NCI-H526 (cell line): ENCODE data around the gene SYF2.

Experiments used
- DNase-seq, 2 experiments: peaks; one replicate each; lab custom pipeline; 2025; lab: John Stamatoyannopoulos, UW

SYF2 gene

GRCh38 chr1:25184001-25184762, 48.1 kb downstream of the SYF2 start:
- DNase-seq, result no peak

GRCh38 chr1:25183126-25183980, 48.9 kb downstream of the SYF2 start:
- DNase-seq, result no peak

- DNase-seq, result no peak
Observed at GRCh38 chr1:25182629-25183028, 49.7 kb downstream of the SYF2 start.

- DNase-seq, result no peak
Observed at GRCh38 chr1:25180996-25181395, 51.3 kb downstream of the SYF2 start.

GRCh38 chr1:25178917-25179561, 53.3 kb downstream of the SYF2 start:
- no peak for DNase-seq

GRCh38 chr1:25174730-25175612, 57.3 kb downstream of the SYF2 start:
- peak in 1 of 2 experiments; percentile 44 for DNase-seq

GRCh38 chr1:25174363-25174729, 58.0 kb downstream of the SYF2 start:
- no peak for DNase-seq

GRCh38 chr1:25173809-25174340, 58.4 kb downstream of the SYF2 start:
- DNase-seq, result no peak
